IMR-90 (cell line): ENCODE data around the gene CERT1.

ENCODE experiments used
- BHLHE40 ChIP-seq: fragments of 150-350 bp; IDR thresholded peaks from 2 replicates; pipeline ENCODE4 v1.6.1; 2016; ENCODE audit warnings: mild to moderate bottlenecking, low read depth, low read length
- CEBPB ChIP-seq: IDR thresholded peaks from 2 replicates; pipeline ENCODE4 v1.6.1; 2012; ENCODE audit warnings: low read depth, low read length, improper control_type of control experiment
- CHD1 ChIP-seq: IDR thresholded peaks from 2 replicates; pipeline ENCODE4 v1.6.1; 2012; ENCODE audit warnings: low read depth, low read length, improper control_type of control experiment
- CTCF ChIP-seq: conservative IDR thresholded peaks from 2 replicates; pipeline ENCODE4 v1.5.1; 2012; ENCODE audit warnings: mild to moderate bottlenecking, low read depth, low read length, improper control_type of control experiment
- ELK1 ChIP-seq: fragments of 150-350 bp; IDR thresholded peaks from 2 replicates; pipeline ENCODE4 v1.6.1; 2016; ENCODE audit warnings: low read depth, mild to moderate bottlenecking, low read length, moderate library complexity, borderline replicate concordance
- MAZ ChIP-seq: IDR thresholded peaks from 2 replicates; pipeline ENCODE4 v1.6.1; 2012; ENCODE audit warnings: low read depth, mild to moderate bottlenecking, low read length, improper control_type of control experiment, moderate library complexity, borderline replicate concordance
- MXI1 ChIP-seq: IDR thresholded peaks from 2 replicates; pipeline ENCODE4 v1.6.1; 2012; ENCODE audit warnings: low read depth, mild to moderate bottlenecking, low read length, moderate library complexity, borderline replicate concordance
- POLR2A ChIP-seq: IDR thresholded peaks from 2 replicates; pipeline ENCODE4 v1.6.1; 2012; ENCODE audit warnings: mild to moderate bottlenecking, low read depth, low read length
- RAD21 ChIP-seq: IDR thresholded peaks from 2 replicates; pipeline ENCODE4 v1.6.1; 2012; ENCODE audit warnings: low read length, improper control_type of control experiment
- RCOR1 ChIP-seq: IDR thresholded peaks from 2 replicates; pipeline ENCODE4 v1.6.1; 2012; ENCODE audit warnings: mild to moderate bottlenecking, low read length, improper control_type of control experiment; ENCODE audit not compliant: insufficient replicate concordance
- RFX5 ChIP-seq: IDR thresholded peaks from 2 replicates; pipeline ENCODE4 v1.8.0; 2012; ENCODE audit warnings: low read depth, mild to moderate bottlenecking, low read length, moderate library complexity
- SMC3 ChIP-seq: fragments of 150-350 bp; IDR thresholded peaks from 2 replicates; pipeline ENCODE4 v1.6.1; 2016; ENCODE audit warnings: low read depth, mild to moderate bottlenecking, antibody characterized with exemption, low read length, moderate library complexity
- USF2 ChIP-seq: fragments of 150-350 bp; IDR thresholded peaks from 2 replicates; pipeline ENCODE4 v1.6.1; 2017; ENCODE audit warnings: mild to moderate bottlenecking, antibody characterized with exemption, low read length, low read depth

- TF ChIP-seq CTCF = no peak
- no peak for TF ChIP-seq POLR2A
- TF ChIP-seq BHLHE40 = no peak
- TF ChIP-seq CEBPB = no peak
- TF ChIP-seq MAZ = no peak
- no peak for TF ChIP-seq SMC3
- no peak for TF ChIP-seq RCOR1
- no peak for TF ChIP-seq MXI1
- no peak for TF ChIP-seq RAD21
- TF ChIP-seq ELK1 = no peak
- TF ChIP-seq RFX5 = no peak
- no peak for TF ChIP-seq USF2
- TF ChIP-seq CHD1 = no peak
Observed at GRCh38 chr5:75496026-75496425, 15.4 kb downstream of the CERT1 start.
